GM21515 (cell line): ENCODE measurements around the gene RPS25.
"Not testable (repeated sequence)": the region's sequence is repeated elsewhere in the genome, so short reads cannot be mapped to it uniquely, and the experiment has no call there.

ENCODE experiments used
- ATAC-seq: cut with Tn5 transposase; IDR thresholded peaks from one replicate; pipeline ENCODE4 v1.9.1; 2021; ENCODE audit not compliant: unreplicated experiment

RPS25 gene

GRCh38 chr11:118975771-118976709 lies 42.1 kb downstream of the RPS25 start:
- no peak for ATAC-seq

- no peak for ATAC-seq
Measured at GRCh38 chr11:118973985-118974384, 44.2 kb downstream of the RPS25 start.

GRCh38 chr11:118971646-118972045 lies 46.5 kb downstream of the RPS25 start, which contains the start of gene FOXR1:
Gene FOXR1, plus strand, starts transcription at chr11:118971761. Its CDS starts 171 bp downstream, at chr11:118971932.
- no peak for ATAC-seq

- not testable (repeated sequence) for ATAC-seq
Measured at GRCh38 chr11:118969508-118969907, 48.6 kb downstream of the RPS25 start.
